Cardiac fibroblast (primary cell): ENCODE measurements around the gene MAN2B2.

Source experiments
- DNase-seq, 2 donors: peaks; one replicate each; pipeline versions ENCODE4 v3.0.0 to v3.0.0-alpha.2; 2010; ENCODE audit warnings: low read depth in 2 of 2
- H3K4me3 ChIP-seq, 2 donors: replicated peaks in 1 of 2; 1 replicate in 1 of 2; 2 replicates in 1 of 2; pipeline ENCODE4 v1.5.1; 2011; ENCODE audit warnings: low read depth in 2 of 2, low read length in 2 of 2, mild to moderate bottlenecking in 2 of 2, moderate library complexity in 1 of 2
- CTCF ChIP-seq: IDR thresholded peaks from one replicate; pipeline ENCODE4 v1.5.1; 2011; ENCODE audit warnings: low read depth, mild to moderate bottlenecking, low read length, inconsistent platforms

MAN2B2 gene

DNA sequence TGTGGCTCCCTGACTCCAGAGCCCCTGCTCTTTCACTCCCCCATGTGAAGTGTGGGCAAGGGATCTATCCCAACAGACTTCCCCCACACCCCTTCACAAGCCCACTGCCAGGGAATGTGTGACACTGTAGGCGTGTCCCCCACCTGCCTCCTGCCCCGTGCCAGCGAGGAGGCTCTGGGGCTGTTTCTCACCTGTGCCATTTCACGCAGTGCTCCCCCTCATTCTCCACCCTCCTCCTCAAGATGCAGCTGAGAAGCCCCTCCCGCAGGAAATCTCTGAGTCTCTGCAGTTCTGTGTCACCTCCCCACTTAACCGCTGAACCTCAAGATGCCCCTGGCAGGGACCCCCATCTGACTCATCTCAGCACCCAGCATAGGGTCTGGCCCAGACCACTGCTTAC is 5.4 kb downstream of the MAN2B2 start:
- no peak for TF ChIP-seq CTCF
- DNase-seq, result no peak

DNA sequence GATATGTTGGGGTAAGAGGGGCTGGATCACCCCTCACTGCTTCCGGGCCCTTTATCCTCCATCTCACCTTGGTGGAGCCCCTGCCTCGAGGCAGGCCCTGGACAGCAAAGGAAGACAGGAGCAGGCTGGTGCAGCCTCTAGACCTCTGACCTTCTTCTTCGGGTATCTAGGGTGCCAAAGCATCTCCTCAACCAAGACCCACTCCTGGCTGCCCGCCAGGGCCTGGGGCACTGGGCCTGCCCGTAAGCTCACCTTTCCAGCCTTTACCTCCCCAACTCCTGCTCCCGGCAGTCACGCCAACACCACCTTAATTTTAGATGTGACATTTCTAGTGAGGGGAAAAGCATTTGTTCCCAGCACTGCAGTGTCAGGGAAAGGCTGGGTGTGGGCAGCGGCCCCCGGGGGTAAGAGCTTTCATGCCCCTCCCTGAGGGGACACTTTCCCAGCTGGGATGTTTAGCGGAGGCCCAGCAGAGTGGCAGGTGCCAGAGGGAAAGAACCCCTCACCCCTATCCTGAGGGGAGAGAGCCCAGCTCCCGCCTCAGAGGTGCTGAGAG is 6.7 kb downstream of the MAN2B2 start:
- DNase-seq, result no peak
- TF ChIP-seq CTCF, result no peak
- no peak overlapping the region for H3K4me3 ChIP-seq

More for the DNA sequence above, 5.4 kb downstream of the MAN2B2 start:
- H3K4me3 ChIP-seq, result no peak overlapping the region

DNA sequence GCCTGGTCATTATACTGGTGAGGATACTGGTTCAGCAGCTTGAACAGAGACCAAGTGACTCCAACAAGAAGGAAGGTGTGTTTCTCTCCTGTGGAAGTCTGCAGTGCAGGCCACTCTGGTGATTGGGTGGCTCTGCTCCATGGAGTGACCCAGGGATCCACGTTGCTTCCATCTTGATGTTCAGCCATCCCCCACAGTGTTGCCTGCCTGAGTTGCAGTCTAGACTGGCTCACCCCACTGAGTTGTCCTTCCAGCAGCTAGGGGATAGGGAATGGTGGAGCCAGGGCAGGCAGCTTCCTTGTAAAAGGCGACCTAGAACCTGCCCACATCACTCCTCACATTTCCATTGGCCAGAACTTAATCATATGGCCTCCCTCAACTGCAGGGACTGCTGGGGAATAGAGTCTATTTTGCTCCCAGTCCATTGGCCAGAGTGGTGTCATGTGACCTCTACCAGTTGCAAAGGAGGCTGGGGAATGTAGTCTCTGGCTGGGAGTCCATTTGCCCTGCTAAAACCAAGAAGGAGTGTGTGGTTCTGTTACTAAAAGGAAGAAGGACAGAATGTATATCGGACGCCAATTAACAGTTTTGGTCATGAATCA is 8.0 kb downstream of the MAN2B2 start:
- peak; percentile 31 to 59 for DNase-seq
- H3K4me3 ChIP-seq, result no peak overlapping the region
- no peak for TF ChIP-seq CTCF

- no peak overlapping the region for H3K4me3 ChIP-seq
- no peak for TF ChIP-seq CTCF
- no peak for DNase-seq
These were observed 9.9 kb downstream of the MAN2B2 start for GRCh38 chr4:6584865-6585264.

DNA sequence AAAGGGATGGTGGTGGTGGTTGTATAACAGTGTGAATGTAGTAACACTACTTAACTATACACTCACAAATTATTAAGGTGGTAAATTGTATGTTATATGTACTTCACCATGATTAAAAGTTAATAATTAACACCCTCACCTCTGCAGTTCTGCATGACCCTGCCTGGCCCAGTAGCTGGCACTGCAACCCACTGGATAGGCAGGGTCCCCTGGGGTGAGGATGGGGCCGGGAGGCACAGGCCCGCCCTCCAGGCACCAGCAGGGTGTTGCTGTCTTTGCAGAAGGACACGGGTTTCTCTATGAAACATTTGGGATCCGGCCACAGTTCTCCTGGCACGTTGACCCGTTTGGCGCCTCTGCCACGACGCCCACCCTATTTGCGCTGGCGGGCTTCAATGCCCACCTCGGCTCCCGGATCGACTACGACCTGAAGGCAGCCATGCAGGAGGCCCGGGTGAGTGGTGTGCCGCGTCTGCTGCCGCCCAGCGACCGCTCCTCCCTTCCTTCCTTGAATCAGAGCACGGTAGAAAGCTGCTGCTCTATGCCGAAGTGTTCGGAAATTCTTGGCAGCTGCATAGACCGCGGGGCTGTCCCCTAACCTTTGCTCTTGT is 11.8 kb downstream of the MAN2B2 start:
- DNase-seq, result no peak
- TF ChIP-seq CTCF, result no peak
- no peak overlapping the region for H3K4me3 ChIP-seq

GRCh38 chr4:6589444-6589843 is 14.5 kb downstream of the MAN2B2 start:
- DNase-seq, result no peak
- H3K4me3 ChIP-seq, result no peak overlapping the region
- TF ChIP-seq CTCF, result no peak
